K562 (cell line): ENCODE measurements around the gene YIPF5. TPM values are rescaled to one million over a fixed set of nuclear protein-coding genes. Genes with fewer than 3 reads are reported as not detected.

Experiments used
- ATAC-seq: fragments of 200-7000 bp; cut with Tn5 transposase; 3 replicates; pipeline ENCODE4 v1.9.1; 2020; ENCODE audit warnings: moderate library complexity
- BruUV-seq: library from RNA; stranded (reverse); fragments of 400-500 nt; replicated peaks from 2 replicates; lab custom pipeline; 2021; lab: Mats Ljungman, UMichigan
- CTCF ChIA-PET: fragments of 300-600 bp; formaldehyde crosslinking; extraction: SDS; loops from one replicate; lab custom pipeline; 2021; ENCODE audit warnings: low intra/inter-chr PET ratio; lab: Yijun Ruan, JAX
- POLR2A ChIA-PET: fragments of 300-600, 350-650 bp; sonication (Branson Sonifier 250); formaldehyde crosslinking; extraction: SDS; loops from one replicate; lab custom pipeline; 2021; ENCODE audit warnings: antibody characterized with exemption, inconsistent platforms; lab: Yijun Ruan, JAX
- DNase-seq, 4 experiments: peaks; one replicate each; pipeline versions ENCODE4 v3.0.0 to v3.0.0-alpha.2; 2011 to 2018; ENCODE audit warnings: low spot score in 3 of 4, mixed read lengths in 3 of 4; ENCODE audit errors: extremely low read depth in 1 of 4
- FAIRE-seq: peaks from 2 replicates; lab custom pipeline; 2011; peaks lifted over from hg19 to GRCh38; lab: Jason Lieb, UNC
- H2AFZ ChIP-seq: 2 replicates; pipeline ENCODE4 v1.6.0; 2011; ENCODE audit warnings: low read depth, low read length, control low read depth, inconsistent platforms
- H3K27ac ChIP-seq: fragments of 200-600 bp; 3 replicates; pipeline ENCODE4 v1.8.0; 2011; ENCODE audit warnings: low read depth, mild to moderate bottlenecking, control low read depth, inconsistent platforms, low read length, moderate library complexity, mixed read lengths; ENCODE audit errors: extremely low read depth
- H3K27me3 ChIP-seq, 2 experiments: fragments of 300-600 bp in 1 of 2; 2 replicates in 1 of 2; 3 replicates in 1 of 2; pipeline versions ENCODE4 v1.6.0 to v1.8.0; 2011; ENCODE audit warnings: inconsistent platforms in 2 of 2, low read length in 2 of 2, mild to moderate bottlenecking in 1 of 2, mixed read lengths in 1 of 2, moderate library complexity in 1 of 2; ENCODE audit not compliant: control insufficient read depth in 2 of 2, insufficient read depth in 2 of 2
- H3K36me3 ChIP-seq: fragments of 300-600 bp; 3 replicates; pipeline ENCODE4 v1.8.0; 2011; ENCODE audit warnings: mild to moderate bottlenecking, low read length, inconsistent platforms; ENCODE audit not compliant: control insufficient read depth, insufficient read depth
- H3K4me1 ChIP-seq, 2 experiments: fragments of 200-600 bp in 1 of 2; replicated peaks in 1 of 2; 2 replicates in 1 of 2; 3 replicates in 1 of 2; pipeline versions ENCODE4 v1.5.1 to v1.8.0; 2011; ENCODE audit warnings: inconsistent platforms in 2 of 2, low read length in 2 of 2, mild to moderate bottlenecking in 1 of 2, mixed read lengths in 1 of 2, moderate library complexity in 1 of 2; ENCODE audit not compliant: control insufficient read depth in 2 of 2, insufficient read depth in 2 of 2
- H3K4me2 ChIP-seq: 2 replicates; pipeline ENCODE4 v1.6.1; 2011; ENCODE audit warnings: low read length, control low read depth, inconsistent platforms, mixed read lengths; ENCODE audit not compliant: insufficient read depth
- H3K4me3 ChIP-seq: fragments of 200-600 bp; sonication (generic), shearing (Covaris generic); 2 replicates; pipeline ENCODE4 v1.5.1; 2016; ENCODE audit warnings: control low read depth, inconsistent platforms
- H3K79me2 ChIP-seq: fragments of 200-600 bp; 3 replicates; pipeline ENCODE4 v1.8.0; 2011; ENCODE audit warnings: low read length, inconsistent platforms; ENCODE audit not compliant: control insufficient read depth, insufficient read depth
- H3K9ac ChIP-seq, 2 experiments: 2 replicates each; pipeline versions ENCODE4 v1.6.0 to v1.6.1; 2011; ENCODE audit warnings: low read depth in 2 of 2, low read length in 2 of 2, control low read depth in 1 of 2, inconsistent platforms in 1 of 2, mild to moderate bottlenecking in 1 of 2, mixed read lengths in 1 of 2; ENCODE audit not compliant: insufficient read depth in 1 of 2
- H3K9me1 ChIP-seq: one replicate; pipeline ENCODE4 v1.6.0; 2011; ENCODE audit warnings: inconsistent platforms, mild to moderate bottlenecking, low read length, moderate library complexity; ENCODE audit not compliant: control insufficient read depth, insufficient read depth
- H3K9me3 ChIP-seq: replicated peaks from 2 replicates; pipeline ENCODE4 v1.5.1; 2011; ENCODE audit warnings: low read depth, low read length, inconsistent platforms; ENCODE audit not compliant: control insufficient read depth, insufficient read depth
- H4K20me1 ChIP-seq: replicated peaks from 2 replicates; pipeline ENCODE4 v1.6.1; 2011; ENCODE audit warnings: low read length, inconsistent platforms, mixed read lengths; ENCODE audit not compliant: control insufficient read depth, insufficient read depth
- CEBPZ ChIP-seq: fragments of 150-350 bp; IDR thresholded peaks from 2 replicates; pipeline ENCODE4 v1.6.1; 2014; ENCODE audit warnings: low read depth, mild to moderate bottlenecking, low read length, borderline replicate concordance
- CREB3L1 ChIP-seq: fragments of 450-650 bp; IDR thresholded peaks from 2 replicates; pipeline ENCODE4 v1.6.1; 2014; ENCODE audit warnings: low read depth, mild to moderate bottlenecking, moderate library complexity, borderline replicate concordance
- DACH1 ChIP-seq: fragments of 450-650 bp; IDR thresholded peaks from 2 replicates; pipeline ENCODE4 v1.6.1; 2018; ENCODE audit not compliant: partially characterized antibody
- HBP1 ChIP-seq: fragments of 450-650 bp; formaldehyde crosslinking; IDR thresholded peaks from 2 replicates; pipeline ENCODE4 v1.4.0; 2022; ENCODE audit warnings: missing genetic modification characterization
- HDAC8 ChIP-seq: fragments of 450-650 bp; IDR thresholded peaks from 2 replicates; pipeline ENCODE4 v1.6.1; 2016; ENCODE audit warnings: mild to moderate bottlenecking, missing genetic modification characterization, moderate library complexity, missing compliant biosample characterization
- HMG20A ChIP-seq: fragments of 450-650 bp; formaldehyde crosslinking; conservative IDR thresholded peaks from 2 replicates; pipeline ENCODE4 v1.4.0; 2020; ENCODE audit warnings: mild to moderate bottlenecking, mixed read lengths
- HNRNPLL ChIP-seq: fragments of 200-400 bp; formaldehyde crosslinking; IDR thresholded peaks from 2 replicates; pipeline ENCODE4 v1.6.1; 2017; ENCODE audit warnings: low read length, low read depth, mild to moderate bottlenecking; ENCODE audit not compliant: poor library complexity, severe bottlenecking
- NBN ChIP-seq: fragments of 450-650 bp; IDR thresholded peaks from 2 replicates; pipeline ENCODE4 v1.6.1; 2016; ENCODE audit warnings: low read depth, mild to moderate bottlenecking
- NFE2 ChIP-seq: IDR thresholded peaks from 2 replicates; pipeline ENCODE4 v1.6.1; 2014; ENCODE audit warnings: antibody characterized with exemption, low read depth
- POLR2AphosphoS2 ChIP-seq: IDR thresholded peaks from 2 replicates; pipeline ENCODE4 v1.6.1; 2012; ENCODE audit warnings: low read length, improper control_type of control experiment
- RBM14 ChIP-seq: fragments of 200-400 bp; formaldehyde crosslinking; IDR thresholded peaks from 2 replicates; pipeline ENCODE4 v1.6.1; 2018; ENCODE audit warnings: low read depth, mild to moderate bottlenecking, low read length, moderate library complexity, borderline replicate concordance; ENCODE audit not compliant: insufficient read depth
- THRAP3 ChIP-seq: fragments of 450-650 bp; IDR thresholded peaks from 2 replicates; pipeline ENCODE4 v1.6.1; 2016; ENCODE audit warnings: mild to moderate bottlenecking, inconsistent platforms, borderline replicate concordance
- ZBED1 ChIP-seq: IDR thresholded peaks from 2 replicates; pipeline ENCODE4 v1.6.1; 2014
- WGBS: fragments of 100-300 bp; shearing (Covaris generic); methylation state at CpG from one replicate; pipeline ENCODE4 v1.1.6; 2016; ENCODE audit warnings: low coverage, mixed read lengths; ENCODE audit not compliant: insufficient coverage; ENCODE audit errors: missing lambda C conversion rate; 5-methylcytosine and 5-hydroxymethylcytosine counted together
- in situ Hi-C: fragments of 300-500 bp; cut with MboI; formaldehyde crosslinking; loops from 4 replicates; pipeline ENCODE4 v1.15.0; 2018; ENCODE audit warnings: inconsistent platforms, mixed read lengths
- intact Hi-C: fragments of 100-400 bp; cut with micrococcal nuclease; formaldehyde crosslinking; loops from 2 replicates; pipeline ENCODE4 v1.14.2; 2022
- polyA plus RNA-seq, 8 experiments: library from polyadenylated mRNA; depleted of rRNA in 4 of 8; stranded (reverse) in 5 of 8; unstranded in 3 of 8; fragments of >200 nt; fragmentation: Nextera tagmentation in 2 of 8; fragmentation: Illumina TruSeq in 1 of 8; extraction: Ambion mirVana in 2 of 8; extraction: Trizol in 1 of 8; gene quantifications; 2 replicates each; pipeline versions ENCODE4 v1.2.1 to v1.2.3, GENCODE V29; 2011 to 2014; ENCODE audit warnings: inconsistent platforms in 1 of 8, missing spikeins in 1 of 8
- total RNA-seq, 7 experiments: library from RNA; depleted of rRNA in 6 of 7; stranded (reverse); fragments of >200 nt in 6 of 7; fragmentation: Illumina TruSeq in 2 of 7; extraction: Trizol in 2 of 7; gene quantifications; 2 replicates each; pipeline versions ENCODE4 v1.2.1 to v1.2.3, GENCODE V29; 2011 to 2021; ENCODE audit warnings: low replicate concordance in 1 of 7

Gene YIPF5
- total and polyA plus RNA-seq, 9 of the 15 experiments (the other 6 are each of a cell fraction or from before 2014, with no cell fraction given): 12.1 to 52.9 (median 33.7) TPM

GRCh38 chr5:144162686-144163085, 7.8 kb downstream of the YIPF5 start:
- Histone ChIP-seq H3K9me3 (no peaks in the 10 kb centered on the region), H3K4me2 (no peak overlapping the region), H2AFZ (no peak overlapping the region), H3K27me3 (no peaks in the 10 kb centered on the region), H3K9me1 (no peaks in the 10 kb centered on the region), H3K36me3 (peaks cover 76% of the 10 kb centered on the region), H3K27ac (no peak overlapping the region), H3K4me1 (no peaks in the 10 kb centered on the region), H3K9ac (no peak overlapping the region), H3K79me2 (peaks cover 12% of the 10 kb centered on the region; the same call in 2 of the 3 replicates), H4K20me1 (no peaks in the 10 kb centered on the region), H3K4me3 (no peak overlapping the region)
- in situ Hi-C loops (no loop called here), intact Hi-C loops (no loop called here)
- ChIA-PET POLR2A (no interaction called here), CTCF (no interaction called here)
- WGBS: 77% methylated on average over 1 of the region's 1 CpG
- FAIRE-seq: no peak
- no TSS peak for BruUV-seq
- no peak for DNase-seq
- ATAC-seq: no peak
- TF ChIP-seq HDAC8 (tag): no peak
- no peak for TF ChIP-seq CEBPZ
- TF ChIP-seq THRAP3: no peak
- no peak for TF ChIP-seq RBM14
- TF ChIP-seq CREB3L1: no peak
- no peak for TF ChIP-seq NFE2
- TF ChIP-seq NBN: no peak
- TF ChIP-seq HMG20A (CRISPR knock-in tag): no peak
- TF ChIP-seq DACH1: no peak
- TF ChIP-seq HBP1: no peak
- no peak for TF ChIP-seq POLR2AphosphoS2
- no peak for TF ChIP-seq HNRNPLL
- no peak for TF ChIP-seq ZBED1
